C1 segment of cervical spinal cord (tissue), 14 donors: Measurements from ENCODE around the gene PLA2G4E.

Experiments
- DNase-seq, 14 donors: peaks; one replicate each; lab custom pipeline; 2025; lab: John Stamatoyannopoulos, UW

The PLA2G4E gene

DNA sequence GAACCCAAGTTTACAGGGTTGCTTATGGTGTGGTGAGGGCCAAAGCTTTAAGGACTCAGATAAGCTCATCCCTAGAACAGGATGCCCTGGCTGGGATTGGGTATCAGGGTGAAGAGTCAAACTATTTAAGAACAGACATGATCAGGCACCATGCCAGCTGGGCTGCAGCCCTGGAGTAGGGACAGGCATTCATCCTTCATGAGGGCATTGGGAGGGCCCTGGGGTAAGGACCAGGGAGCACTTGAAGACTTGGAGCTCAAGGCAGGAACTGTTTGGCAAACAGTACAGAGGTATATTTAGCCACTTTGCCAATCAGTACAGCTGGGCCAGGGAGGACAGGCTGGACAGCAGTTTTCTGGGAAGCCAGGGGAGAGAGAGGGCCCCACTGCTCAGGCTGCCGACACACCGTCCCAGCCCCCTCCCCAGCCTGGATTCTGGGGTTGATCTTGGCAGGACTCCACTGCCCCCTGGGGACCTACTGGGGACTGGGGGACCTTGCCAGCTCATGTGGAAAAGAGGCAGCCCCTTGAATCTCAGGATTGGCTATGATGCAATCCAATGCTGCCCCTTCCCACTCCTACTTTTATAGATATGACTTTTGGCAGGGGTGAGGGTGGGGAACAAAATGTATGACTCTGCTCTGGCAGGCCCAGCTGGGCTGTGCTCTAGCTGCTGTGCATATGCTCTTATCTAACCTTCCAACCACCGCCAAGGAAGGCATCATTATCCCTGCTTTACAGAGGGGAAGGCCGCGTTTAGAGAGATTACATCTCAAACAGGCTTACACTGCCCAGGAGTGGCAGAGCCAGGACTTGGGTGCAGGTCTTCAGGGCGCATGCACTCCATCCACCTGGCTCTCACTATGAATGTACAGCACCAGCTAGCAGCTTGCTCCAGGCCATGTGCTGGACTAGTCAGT, 2.3 kb downstream of the PLA2G4E start:
- no peak for DNase-seq

GRCh38 chr15:42016971-42017370, 3.9 kb downstream of the PLA2G4E start:
- no peak for DNase-seq

GRCh38 chr15:42014406-42014805, 6.4 kb downstream of the PLA2G4E start:
- no peak for DNase-seq

- DNase-seq = no peak
Measured at GRCh38 chr15:42012928-42013482, 7.8 kb downstream of the PLA2G4E start.

DNA sequence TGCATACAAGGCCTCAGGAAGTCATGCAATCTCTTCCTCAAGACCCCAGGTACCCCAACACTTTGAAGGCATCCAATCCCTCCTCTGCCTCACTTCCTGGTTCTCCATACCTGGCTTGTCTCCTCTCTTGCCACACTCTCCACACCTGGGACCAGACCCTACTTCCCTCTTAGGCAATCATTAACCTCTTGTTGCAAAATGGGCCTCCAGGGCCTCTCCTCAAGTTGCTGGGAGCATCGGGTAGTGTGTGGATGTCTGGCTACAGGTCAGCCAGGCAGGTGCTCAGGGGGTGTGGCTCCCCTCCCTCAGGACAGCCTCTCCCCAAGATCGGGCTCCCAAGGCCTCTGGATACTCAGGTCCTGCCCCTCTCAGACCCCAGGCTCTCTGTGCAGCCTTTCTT, 8.6 kb downstream of the PLA2G4E start:
- DNase-seq = no peak

- DNase-seq = no peak
Measured at GRCh38 chr15:42011074-42011473, 9.8 kb downstream of the PLA2G4E start.

DNA sequence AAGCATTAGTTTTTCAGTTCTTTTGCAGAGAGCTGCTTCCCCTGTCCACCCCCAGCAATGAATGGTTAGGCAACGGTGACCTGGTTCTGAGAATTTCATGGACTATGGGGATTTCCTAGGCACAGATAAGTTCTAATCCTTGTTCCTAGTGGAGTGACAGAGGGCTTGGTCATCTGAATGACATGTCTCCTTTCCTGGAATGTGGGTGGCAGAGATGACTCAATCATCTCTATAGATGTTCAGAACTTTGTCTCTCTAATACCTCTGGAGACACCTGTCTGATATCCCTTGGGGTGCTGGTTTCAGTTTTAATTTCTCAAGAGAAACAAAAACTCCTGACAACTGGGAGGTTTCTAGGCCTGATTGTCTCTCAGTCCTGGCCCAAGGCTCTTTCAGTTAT, 10.4 kb downstream of the PLA2G4E start:
- DNase-seq = no peak

- no peak for DNase-seq
Measured at GRCh38 chr15:42009474-42009873, 11.4 kb downstream of the PLA2G4E start.

DNA sequence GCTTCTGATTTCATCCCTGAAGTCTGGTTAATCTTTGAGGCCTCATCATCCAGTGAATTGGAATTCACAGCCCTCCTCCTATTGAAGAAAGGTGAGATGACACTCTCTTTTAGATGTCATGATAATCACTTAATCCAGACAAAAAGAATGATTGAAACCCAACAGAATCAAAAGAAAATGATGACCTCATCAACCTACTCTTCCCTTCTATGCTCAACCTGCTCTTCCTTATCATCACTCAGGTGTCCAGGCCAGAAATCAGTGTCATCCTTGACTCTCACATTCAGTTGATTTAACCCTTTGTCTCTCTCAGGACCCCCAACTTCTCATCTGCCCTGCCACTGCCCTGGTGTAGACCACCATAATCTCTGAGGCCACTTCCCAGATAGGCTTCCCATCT, 11.8 kb downstream of the PLA2G4E start:
- no peak for DNase-seq

DNA sequence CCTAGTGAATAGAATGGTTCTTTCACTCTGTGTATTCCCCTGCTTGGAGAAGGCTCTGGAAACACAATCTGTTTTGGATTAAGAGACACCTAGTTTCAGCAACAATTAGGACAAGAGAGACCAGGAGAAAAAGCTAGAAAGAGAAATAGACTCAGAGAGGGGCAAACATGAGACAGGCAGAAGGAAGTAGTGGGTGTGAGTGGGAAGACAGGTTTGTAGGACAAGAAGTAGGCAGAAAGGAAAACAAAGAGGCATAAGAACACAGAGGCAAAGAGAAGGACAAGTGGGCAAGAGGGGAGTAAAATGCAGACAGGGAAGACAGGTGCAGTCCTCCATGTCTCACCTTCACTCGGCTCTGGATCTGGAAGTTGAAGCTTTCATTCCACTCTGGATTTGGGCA, 13.5 kb downstream of the PLA2G4E start:
- no peak for DNase-seq

DNA sequence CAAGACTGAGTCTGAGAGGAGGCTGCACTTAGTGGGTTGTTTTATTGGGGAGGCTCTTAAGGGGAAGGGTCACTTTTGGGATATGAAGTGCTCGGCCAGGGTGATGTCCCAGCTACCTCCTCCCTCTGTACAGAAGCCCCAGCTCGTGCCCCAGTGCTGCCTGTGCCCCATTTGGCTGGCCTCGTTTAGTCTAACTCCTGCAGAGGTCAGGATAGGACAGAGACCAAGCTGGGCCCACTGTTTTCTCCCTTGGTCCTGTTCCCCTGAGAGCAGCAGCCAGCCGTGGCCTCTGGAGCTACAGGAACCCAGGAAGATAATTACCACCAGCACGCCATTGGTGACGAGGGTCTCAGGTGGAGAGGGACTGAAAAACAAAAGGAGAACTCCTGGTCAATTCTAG, 18.5 kb downstream of the PLA2G4E start:
- no peak for DNase-seq

GRCh38 chr15:42001236-42001635, 19.6 kb downstream of the PLA2G4E start:
- DNase-seq = no peak

- no peak for DNase-seq
Measured at GRCh38 chr15:41999290-42000285, 21.3 kb downstream of the PLA2G4E start.

DNA sequence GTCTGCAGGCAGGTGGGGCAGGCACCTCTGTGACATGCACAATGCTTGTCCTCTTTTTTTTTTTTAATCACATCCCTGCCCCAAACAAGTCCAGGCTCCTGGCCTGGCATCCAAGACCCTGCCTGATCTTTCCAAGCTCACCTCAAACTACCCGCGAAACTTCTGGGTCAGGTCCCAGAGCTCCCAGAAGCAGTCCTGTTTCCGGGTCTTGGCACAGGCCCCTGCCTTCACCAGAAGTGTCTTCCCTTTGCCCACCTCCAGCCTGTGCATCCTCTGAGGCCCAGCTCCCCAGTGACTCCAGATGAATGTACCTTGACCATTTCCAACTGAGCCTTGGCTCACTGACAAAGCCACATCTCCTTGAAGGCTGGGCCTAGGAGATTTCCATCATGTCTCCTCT, 23.0 kb downstream of the PLA2G4E start:
- DNase-seq = no peak

GRCh38 chr15:41996921-41997592, 23.8 kb downstream of the PLA2G4E start:
- DNase-seq = no peak

DNA sequence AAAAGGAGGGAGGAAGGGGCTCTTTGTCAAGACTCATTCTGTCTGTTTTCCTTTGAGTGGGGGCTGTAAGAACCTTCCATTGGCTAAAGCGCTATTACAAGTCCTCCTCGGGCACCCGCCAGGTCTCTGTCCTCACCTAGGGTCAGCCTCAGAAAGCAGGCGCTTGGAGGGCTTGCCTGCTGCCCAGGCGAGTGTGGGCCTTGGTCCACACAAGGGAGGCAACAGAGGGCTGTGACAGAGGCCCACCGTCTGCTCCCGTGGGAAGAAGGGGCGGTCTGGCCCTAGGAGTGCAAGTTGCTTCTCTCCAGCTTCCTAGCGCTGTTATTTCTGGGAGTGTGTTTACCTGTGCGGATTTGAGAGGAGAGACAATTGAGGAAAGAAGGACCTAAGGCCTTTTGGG, 24.5 kb downstream of the PLA2G4E start:
- DNase-seq = no peak

- no peak for DNase-seq
Measured at GRCh38 chr15:41995476-41995855, 25.4 kb downstream of the PLA2G4E start.

GRCh38 chr15:41994772-41995475, 25.9 kb downstream of the PLA2G4E start:
- DNase-seq = no peak

- DNase-seq = no peak
Measured at GRCh38 chr15:41994171-41994650, 26.6 kb downstream of the PLA2G4E start.

DNA sequence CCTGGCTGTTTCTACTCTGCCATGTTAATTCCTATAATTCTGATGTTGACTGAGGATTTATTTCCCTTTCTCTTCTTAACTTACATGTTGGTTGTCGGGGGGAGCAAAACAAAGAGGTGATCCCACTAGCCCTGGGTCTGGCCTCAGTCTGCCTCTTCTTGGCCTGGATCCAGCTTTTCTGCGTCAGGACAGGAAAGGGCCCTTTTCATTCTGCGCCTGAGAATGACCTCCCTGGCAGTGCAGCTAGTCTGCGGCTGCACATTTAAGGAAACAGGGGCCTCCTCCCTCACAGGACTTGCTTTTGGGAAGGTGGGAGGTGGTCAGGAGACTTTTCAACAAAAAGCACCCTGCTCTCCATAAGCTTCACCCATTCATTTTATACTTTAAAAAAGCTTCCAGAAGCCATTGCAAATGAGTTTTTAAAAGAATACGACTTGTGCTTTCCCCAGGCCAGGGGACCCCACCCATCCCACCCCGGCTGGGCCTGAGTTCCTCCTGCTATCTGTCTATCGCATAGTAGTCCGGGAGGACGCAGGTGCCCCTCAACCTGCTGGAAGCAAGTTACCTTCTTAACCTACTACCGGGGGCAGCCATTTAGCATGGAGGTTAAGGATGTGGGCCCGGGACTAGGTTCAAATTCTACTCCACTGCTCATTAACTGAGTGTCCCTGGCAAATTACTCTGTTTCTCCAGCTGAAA, 27.2 kb downstream of the PLA2G4E start:
- no peak for DNase-seq
